GM19351 (cell line): ENCODE data around the gene NAV3.

Source experiments
- ATAC-seq: cut with Tn5 transposase; IDR thresholded peaks from one replicate; pipeline ENCODE4 v1.9.1; 2021; ENCODE audit warnings: mild to moderate bottlenecking, moderate library complexity; ENCODE audit not compliant: unreplicated experiment

NAV3 gene, protein sequence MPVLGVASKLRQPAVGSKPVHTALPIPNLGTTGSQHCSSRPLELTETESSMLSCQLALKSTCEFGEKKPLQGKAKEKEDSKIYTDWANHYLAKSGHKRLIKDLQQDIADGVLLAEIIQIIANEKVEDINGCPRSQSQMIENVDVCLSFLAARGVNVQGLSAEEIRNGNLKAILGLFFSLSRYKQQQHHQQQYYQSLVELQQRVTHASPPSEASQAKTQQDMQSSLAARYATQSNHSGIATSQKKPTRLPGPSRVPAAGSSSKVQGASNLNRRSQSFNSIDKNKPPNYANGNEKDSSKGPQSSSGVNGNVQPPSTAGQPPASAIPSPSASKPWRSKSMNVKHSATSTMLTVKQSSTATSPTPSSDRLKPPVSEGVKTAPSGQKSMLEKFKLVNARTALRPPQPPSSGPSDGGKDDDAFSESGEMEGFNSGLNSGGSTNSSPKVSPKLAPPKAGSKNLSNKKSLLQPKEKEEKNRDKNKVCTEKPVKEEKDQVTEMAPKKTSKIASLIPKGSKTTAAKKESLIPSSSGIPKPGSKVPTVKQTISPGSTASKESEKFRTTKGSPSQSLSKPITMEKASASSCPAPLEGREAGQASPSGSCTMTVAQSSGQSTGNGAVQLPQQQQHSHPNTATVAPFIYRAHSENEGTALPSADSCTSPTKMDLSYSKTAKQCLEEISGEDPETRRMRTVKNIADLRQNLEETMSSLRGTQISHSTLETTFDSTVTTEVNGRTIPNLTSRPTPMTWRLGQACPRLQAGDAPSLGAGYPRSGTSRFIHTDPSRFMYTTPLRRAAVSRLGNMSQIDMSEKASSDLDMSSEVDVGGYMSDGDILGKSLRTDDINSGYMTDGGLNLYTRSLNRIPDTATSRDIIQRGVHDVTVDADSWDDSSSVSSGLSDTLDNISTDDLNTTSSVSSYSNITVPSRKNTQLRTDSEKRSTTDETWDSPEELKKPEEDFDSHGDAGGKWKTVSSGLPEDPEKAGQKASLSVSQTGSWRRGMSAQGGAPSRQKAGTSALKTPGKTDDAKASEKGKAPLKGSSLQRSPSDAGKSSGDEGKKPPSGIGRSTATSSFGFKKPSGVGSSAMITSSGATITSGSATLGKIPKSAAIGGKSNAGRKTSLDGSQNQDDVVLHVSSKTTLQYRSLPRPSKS (N-terminal part only)

DNA sequence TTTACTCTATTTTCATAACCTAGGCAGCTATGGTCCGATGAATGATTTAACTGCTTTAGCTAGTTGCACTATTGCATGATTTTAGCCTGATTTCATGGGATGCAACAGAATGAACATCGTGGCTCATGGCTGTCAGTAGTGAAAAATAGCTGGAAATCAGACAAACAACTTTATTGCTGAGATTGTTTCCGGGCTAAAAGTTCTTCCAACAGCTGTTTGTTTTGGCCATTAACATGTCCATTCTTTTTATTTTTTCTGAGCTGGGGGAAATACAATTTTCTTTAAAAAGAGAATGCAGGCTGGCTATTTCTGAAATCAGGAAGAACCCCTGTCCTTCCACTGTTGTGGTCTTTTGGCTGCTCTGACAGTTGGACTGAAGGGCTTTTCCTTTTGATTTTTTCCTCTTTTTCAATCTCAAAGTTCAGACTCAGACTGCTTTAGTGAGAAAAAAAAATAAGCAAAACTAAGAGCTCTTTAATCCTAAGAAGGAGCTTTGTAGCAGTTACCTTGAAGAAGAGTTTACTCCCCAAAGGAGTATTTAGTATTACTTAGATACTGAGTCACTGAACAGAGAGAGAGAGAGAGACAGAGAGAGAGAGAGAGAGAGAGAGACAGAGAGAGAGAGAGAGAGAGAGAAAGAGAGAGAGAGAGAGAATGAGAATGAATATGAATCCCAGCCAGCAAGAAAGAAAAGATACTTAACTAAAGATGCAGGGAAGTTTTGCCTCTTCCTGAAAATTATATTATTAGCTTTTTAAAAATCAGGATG, at the start of gene NAV3:
Gene NAV3 (plus strand): TSS at position 312 of the 769 bp plus-strand sequence. CDS start 568 bp downstream, outside the sequence.
- no peak for ATAC-seq

DNA sequence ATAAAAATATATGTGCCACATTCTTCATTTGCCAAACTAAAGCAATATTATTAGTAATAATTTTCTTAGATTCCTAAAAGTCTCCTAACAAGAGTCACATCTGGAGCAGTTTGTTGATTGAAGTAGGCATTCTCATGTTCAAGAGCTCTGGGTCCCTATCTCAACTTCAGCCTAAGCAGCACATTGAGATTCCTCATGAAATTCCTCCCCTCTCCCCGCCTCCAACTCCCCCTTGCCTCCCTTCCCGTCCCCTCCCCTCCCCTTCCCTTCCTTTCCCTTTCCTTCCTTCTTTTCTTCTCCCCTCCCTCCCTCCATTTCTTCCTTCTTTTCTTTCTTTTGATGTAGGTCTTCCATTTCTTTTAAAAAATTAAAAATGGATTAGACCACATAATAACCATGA, 48.7 kb upstream of the NAV3 start:
- ATAC-seq = no peak

DNA sequence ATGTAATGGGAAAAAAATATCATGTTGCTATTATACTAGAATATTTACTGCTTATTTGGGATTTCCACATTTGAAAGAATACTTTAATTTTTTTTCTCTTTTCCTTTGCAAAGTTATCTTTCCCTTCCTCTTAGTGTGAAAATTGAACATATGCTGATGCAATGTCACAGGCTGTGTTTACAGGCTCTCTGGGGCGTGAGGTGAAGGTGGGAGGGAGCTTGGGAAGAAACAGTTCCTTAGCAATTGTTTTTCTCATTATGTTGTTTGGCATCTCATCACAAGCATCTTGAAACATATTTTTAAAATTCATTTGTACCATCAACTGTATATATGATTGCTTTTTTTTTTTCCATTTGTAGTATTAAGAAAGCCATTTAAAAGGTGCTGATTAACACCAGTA, 47.9 kb upstream of the NAV3 start:
- ATAC-seq = no peak

DNA sequence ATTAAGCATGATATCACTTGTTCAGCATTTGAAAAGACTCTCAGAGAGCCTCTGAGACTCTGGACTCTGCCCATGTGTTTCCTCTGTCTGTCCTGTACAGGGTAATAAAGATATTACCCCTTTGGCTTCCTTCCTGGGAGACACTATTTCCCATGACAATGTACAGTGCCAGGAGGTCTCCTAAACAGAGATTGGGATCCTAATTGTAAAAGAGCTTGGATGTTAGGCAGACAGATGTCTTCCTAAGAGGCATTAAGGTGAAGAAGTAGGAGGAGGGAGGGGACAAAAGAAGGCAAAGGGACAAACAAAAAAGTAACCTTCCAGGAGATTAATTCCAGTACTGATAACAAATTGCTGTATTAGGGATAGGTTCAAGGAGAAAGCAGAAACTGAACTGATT, 45.5 kb upstream of the NAV3 start:
- no peak for ATAC-seq

DNA sequence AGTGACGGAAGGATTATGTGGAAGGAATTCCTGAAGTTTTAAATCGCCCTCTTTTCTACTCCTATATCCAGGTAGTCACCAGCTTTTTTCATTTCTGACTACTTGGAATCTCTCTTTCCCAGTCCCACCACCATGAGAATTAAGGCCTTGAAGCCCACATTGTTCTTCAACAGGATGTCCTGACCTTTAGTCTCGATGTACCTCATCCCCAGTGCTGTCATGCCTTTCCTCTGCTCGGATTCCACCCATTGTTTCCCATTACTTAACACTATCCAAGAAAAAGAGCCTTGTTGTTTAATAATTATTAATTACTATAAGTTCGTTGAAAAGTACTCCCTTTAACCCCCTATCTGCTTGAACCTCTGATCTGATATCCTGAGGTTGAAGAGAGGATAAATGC, 44.0 kb upstream of the NAV3 start:
- ATAC-seq = no peak

DNA sequence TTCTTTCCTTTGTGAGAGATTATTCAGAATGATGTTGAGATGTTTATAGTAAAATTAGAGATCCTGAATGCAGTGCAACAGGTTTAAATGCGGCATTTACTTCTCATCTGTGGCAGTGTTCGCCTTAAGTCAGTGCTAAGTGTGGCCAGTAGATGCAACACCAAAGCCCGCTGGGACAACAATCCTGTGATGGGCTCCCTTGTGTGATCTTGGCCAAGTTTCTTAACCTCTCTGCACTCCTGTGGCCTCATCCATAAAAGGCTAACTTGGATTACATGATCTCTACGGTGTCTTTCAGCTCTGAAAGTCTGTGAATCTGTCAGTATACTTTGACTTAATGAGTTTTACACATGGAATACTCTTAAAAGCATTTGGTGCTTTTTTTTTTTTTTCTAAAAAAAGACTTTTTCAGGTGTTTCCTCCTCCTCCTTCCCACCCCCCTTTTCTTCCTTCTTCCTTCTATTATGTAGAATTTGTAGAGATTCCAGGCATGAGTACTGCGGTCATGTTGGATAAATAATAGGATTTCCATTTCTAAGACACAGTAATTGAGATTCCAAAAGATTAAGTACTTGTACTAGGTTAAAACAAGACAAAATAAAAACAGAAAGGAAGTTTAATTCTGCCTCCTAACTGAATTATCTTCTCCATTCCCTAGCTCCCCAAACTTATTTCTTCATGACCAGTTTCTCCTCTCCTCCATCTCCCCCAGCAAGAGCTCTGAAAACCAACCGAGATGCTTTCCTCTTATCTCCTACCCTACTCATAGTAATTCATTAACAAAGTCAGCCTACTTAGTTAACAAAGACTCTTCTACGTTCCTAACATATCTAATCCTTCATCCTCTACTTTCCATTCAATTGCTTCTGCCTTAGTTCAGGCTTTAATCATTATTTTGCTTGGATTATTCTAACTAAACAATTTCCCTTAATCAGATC, 42.2 kb upstream of the NAV3 start:
- ATAC-seq = no peak

DNA sequence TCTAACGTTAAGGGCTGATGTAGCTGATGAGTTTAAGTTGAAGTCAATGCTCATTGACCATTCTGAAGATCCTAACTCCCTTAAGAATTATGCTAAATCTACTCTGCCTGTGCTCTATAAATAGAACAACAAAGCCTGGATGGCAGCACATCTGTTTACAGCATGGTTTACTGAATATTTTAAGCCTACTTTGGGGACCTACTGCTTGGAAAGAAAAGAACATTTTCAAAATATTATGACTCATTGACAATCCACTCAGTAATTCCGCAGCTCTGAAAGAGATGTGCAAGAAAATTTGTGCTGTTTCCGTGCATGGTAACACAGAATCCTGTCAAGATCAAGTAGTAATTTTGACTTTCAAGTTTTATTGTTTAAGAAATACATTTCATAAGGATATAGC, 35.0 kb upstream of the NAV3 start:
- ATAC-seq = no peak

DNA sequence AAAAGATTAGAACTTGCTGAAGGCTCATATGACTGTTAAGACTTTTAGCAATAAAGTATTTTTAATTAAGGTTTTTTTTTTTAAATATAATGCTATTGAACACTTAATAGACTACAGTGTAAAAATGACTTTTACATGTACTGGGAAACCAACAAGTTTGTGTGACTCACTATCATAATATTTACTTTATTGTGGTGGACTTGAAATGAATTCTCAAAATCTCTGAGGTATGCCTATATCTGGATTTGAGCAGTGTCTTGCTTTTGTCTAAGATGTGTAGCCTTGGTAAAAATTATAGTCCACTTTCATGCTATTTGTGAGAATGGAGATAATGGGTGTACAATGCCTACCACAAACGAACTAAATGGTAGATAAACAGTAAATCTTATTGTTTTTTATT, 33.9 kb upstream of the NAV3 start:
- ATAC-seq = no peak

DNA sequence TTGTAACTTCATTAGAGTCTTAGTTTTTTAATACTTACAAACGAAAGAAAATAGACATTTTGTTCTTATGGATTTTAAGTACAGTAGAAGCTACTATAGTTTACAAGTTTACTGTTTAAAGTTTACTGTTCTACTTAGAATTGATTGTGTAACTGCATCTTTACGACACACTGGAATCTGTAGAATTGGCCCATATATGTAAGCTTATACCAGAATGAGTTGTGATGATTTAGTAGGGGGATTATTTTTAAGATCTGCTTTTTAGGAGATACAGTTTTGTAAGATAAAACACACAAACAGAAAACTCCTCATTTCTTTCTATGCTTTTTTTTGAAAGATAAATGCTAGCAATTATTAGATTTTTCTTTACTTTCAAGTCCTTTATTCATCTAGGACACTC, 30.2 kb upstream of the NAV3 start:
- no peak for ATAC-seq

DNA sequence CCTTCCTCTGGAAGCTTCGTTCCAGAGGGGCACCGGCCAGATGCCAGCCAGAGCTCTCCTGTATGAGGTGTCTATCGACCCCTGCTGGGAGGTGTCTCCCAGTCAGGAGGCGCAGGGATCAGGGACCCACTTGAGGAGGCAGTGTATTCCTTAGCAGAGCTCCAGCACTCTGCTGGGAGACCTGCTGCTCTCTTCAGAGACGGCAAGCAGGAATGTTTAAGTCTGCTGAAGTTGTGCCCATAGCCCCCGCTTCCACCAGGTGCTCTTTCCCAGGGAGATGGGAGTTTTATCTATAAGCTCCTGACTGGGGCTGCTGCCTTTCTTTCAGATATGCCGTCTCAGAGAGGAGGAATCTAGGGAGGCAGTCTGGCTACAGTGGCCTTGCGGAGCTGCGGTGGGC, 22.2 kb upstream of the NAV3 start:
- no peak for ATAC-seq

DNA sequence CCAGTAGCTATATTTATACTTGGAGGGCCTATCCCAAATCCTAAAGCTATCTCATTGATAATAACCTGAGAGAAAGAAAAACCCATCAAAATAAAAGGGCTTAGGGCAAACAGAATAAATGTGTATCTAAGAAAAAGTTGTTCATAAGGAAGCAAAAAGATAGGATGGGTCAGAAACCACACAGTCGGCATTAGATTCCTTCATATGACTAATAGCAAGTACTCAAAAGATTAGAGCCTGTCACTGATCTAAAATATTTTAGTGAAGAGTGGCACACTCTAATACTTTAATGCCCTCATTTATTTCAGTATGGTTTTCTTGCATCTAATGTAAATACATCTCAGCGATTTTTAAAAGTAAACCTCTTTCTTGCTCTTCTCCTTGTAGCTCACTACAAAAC, 17.1 kb upstream of the NAV3 start:
- no peak for ATAC-seq

DNA sequence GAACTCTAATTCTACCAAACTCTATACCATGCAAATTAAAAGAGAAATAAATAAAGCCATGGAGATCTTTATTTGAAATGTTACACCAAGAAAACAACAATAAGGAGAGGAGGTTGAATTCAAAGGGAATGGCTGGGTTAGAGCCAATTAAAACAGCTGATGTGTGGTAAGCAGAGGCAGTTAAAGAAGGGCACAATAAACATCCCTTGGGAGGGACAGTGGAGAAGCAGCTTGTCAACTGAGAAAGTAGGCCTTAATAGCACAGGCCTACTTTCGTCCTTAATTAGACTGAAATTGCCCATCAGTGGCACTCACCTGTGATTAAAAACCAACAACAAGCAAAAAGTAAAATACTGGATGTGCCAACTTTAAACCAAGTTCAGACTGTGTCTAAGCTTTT, 16.3 kb upstream of the NAV3 start:
- ATAC-seq = no peak

DNA sequence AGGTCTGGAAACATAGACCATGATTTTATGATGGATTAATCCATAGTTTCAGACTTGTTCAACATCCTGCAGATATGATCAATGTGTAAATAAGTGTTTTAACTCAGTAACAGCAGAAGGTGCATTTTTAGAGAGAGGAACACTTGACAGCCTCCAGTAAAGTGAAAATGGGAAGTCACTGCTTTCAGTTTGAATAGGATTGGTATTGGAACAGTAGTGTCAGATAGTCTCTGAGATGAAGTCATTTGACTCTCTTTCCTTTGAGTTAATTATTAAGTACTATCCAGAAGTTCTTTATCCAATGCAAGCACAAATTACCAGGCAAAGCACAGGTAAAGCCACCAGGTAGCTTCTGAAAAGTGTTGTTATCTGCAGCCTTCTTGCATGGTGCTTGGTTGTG, 14.5 kb upstream of the NAV3 start:
- peak; percentile 87 for ATAC-seq

DNA sequence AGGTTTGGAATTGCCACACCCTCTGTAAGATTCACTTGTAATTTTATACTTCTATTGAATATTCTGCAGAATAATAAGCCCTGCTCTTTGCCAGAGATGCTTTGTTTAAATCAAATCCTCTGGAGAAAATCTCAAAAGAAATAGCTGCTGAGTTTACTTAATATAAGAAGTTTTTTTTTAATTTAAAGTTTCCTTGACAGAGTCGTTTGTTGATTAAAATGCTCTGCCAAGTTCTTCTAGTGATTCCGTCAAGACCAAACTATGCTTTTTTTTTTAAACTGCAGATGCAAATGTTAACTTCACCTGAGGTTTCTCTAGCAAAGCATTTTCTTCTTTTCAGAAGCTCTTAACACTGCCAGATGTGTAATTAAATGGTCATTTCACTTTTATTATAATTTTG, 13.4 kb upstream of the NAV3 start:
- ATAC-seq = no peak

DNA sequence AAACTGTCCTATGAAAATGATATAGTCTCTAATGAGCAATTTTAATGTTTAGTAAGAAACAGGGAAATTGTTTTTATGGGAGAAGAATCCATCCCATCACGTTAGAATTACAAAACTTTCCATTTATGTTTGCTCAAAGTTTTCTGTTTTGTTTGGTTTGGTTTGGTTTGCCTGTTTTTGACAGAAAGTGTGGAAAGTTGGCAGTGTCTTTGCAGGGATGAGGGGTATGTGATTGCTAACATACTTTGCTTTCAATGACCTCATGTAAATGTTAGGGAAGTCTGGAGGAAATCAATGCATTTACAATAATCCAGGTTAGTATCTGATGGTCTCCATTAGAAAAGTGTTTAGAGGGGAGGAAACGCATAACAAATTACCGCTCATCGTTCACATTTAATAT, 12.3 kb upstream of the NAV3 start:
- no peak for ATAC-seq

DNA sequence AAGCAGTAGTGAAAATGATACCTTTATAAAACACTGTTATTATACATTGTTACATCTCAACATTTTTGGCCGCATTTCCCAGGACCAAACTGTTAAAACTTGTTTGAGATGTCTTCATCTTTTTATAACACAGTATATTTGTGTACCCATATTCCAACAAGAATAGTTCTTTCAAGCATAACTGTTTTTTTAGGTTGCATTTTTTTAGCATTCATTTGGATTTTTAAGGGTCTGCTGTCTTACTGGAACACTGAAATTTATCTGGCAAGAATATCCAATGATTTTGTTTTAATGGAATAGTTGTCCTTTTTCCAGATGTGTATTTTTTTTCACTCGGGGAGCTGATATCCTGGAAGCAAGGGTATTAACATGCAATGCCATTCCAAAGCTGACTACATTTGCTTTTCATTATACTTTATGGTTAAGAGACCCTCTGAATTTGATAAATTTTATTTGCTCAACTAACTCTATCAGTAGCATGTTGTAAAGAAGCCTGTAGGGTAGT, 8.9 kb upstream of the NAV3 start:
- ATAC-seq = no peak

DNA sequence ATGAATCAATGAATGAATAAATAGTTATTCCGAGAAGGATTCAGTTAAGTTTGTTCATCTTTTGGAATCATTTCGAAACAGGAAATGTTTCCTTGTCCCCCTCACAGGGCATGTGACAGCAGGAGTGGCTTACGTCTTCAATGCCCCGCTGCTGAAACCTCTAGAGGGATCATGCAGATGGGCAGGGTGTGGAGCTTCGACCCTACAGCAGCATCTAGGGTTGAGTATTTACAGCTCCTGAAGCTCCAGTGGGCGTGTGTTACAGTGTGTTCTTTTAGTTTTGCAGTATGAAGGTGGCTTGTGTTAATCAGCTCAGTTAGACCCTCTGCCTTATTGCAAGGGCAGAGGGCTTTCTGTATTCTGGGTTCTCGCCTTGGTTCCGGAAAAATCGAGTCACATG, 2.6 kb downstream of the NAV3 start:
- ATAC-seq = no peak

DNA sequence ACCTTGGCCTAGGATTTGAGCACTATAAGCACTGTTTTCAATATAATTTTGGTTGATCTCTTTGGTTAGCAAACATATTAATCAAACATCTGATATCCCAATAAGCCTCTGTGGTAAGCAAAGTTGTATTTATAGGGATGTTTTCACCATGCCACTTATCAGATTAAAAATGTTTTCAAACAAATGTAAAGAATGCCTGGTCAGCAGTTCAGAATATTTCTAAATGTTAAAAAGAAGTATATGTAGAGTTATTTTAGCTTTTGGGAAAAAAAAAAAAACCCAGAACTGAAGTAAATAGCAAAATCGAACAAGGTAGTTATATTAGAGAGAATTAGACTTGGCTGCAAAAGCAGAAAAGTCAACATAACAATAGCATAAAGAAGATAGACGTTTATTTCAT, 3.9 kb downstream of the NAV3 start:
- ATAC-seq = no peak

DNA sequence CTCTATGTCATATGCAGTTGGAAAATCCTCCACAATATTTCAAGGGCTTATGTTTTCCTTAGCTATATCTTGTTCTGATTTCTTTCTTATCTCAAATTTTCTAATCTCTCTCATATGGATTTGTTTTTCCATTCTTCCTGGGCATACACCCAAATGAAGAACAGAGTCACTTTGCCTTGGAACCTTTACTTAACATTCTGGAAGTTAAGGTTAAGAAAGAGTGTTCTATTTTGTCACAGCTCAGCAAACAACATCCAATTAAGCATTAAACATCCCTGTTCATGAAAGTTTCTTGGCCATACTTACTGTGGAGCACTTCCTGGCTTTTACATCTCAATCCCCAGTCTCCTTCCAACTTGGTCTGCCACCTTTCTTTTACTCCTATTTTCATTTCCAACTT, 5.3 kb downstream of the NAV3 start:
- no peak for ATAC-seq

DNA sequence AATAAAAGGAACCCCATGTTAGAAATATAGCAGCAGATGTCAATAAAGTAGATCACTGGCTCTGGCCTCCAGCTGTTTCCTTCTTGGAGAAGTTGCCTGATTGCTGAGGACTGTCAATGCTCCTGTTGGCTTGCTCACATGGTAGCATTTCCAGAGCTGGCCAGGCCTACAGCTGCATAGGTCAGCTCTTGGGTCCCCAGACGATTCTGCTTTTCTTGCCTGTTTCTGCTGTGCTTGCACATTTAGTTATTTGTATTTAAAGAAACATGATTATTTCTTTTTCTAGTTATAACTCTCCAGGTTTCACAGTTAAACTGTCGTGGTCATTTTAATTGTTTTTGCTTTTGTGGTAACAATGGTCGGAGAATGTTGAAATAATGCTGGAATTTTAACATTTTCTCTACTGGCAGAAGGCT, 7.2 kb downstream of the NAV3 start:
- ATAC-seq = no peak
